Measurements from ENCODE around the gene MICAL1.

- TF ChIP-seq POLR2A (IDR thresholded peaks at IDR 0.05; ENCODE audit: low read length), result no peak
- TF ChIP-seq CTCF (IDR thresholded peaks at IDR 0.05), result no peak
- TF ChIP-seq EHMT2 (IDR thresholded peaks at IDR 0.05; ENCODE audit: low read depth), result no peak
- no peak for TF ChIP-seq TFCP2L1 (CRISPR knock-in tag; IDR thresholded peaks at IDR 0.05)
- no peak for TF ChIP-seq GATA3 (IDR thresholded peaks at IDR 0.05; ENCODE audit: borderline replicate concordance)
- TF ChIP-seq ZFP36 (IDR thresholded peaks at IDR 0.05; ENCODE audit: borderline replicate concordance, partially characterized antibody), result no peak
- TF ChIP-seq MAFK (IDR thresholded peaks at IDR 0.05; ENCODE audit: partially characterized antibody), result no peak
- TF ChIP-seq HDAC2 (IDR thresholded peaks at IDR 0.05), result no peak
- TF ChIP-seq BCL3 (IDR thresholded peaks at IDR 0.05), result no peak
These were observed 15.7 kb upstream of the MICAL1 start for GRCh38 chr6:109471105-109471810.

Measured in A549 (cell line).